Ovary (tissue), 9 donors: ENCODE measurements around the gene SPATA12. TPM values are rescaled to one million over a fixed set of nuclear protein-coding genes. Genes with fewer than 3 reads are reported as not detected.
A peak's percentile ranks its signal among the peaks of the same experiment; 100 is the strongest.

Experiments used
- DNase-seq, 5 donors: peaks; one replicate each; pipeline ENCODE4 v3.0.0-alpha.2; 2019 to 2020
- H3K27ac ChIP-seq, 2 donors: fragments of 200-600 bp; one replicate each; pipeline versions ENCODE4 v1.5.1 to v1.8.0; 2019 to 2022
- H3K27me3 ChIP-seq: fragments of 200-600 bp; one replicate; pipeline ENCODE4 v1.8.0; 2022
- H3K36me3 ChIP-seq: fragments of 200-600 bp; sonication (generic); one replicate; pipeline ENCODE4 v1.5.1; 2019
- H3K4me1 ChIP-seq: one replicate; pipeline ENCODE4 v1.8.1; 2013; ENCODE audit warnings: mild to moderate bottlenecking, moderate library complexity; ENCODE audit not compliant: insufficient read depth
- H3K4me3 ChIP-seq: fragments of 200-600 bp; sonication (generic); one replicate; pipeline ENCODE4 v1.5.1; 2017
- H3K9me3 ChIP-seq, 2 donors: fragments of 200-600 bp in 1 of 2; sonication (generic) in 1 of 2; one replicate each; pipeline versions ENCODE4 v1.5.1 to v1.8.1; 2013 to 2019; ENCODE audit warnings: mild to moderate bottlenecking in 1 of 2, moderate library complexity in 1 of 2
- EP300 ChIP-seq: sonication (generic); formaldehyde crosslinking; IDR thresholded peaks from one replicate; pipeline ENCODE4 v1.6.1; 2017; ENCODE audit warnings: antibody characterized with exemption
- POLR2A ChIP-seq: fragments of 450-650 bp; IDR thresholded peaks from one replicate; pipeline ENCODE4 v1.6.1; 2017; ENCODE audit warnings: antibody characterized with exemption, mild to moderate bottlenecking, moderate library complexity
- WGBS, 3 donors: extraction: QIAGEN DNeasy Blood & Tissue Kit in 1 of 3; methylation state at CpG; one replicate each; pipeline versions ENCODE4 v1.1.5 to v1.1.7; 2013 to 2017; 5-methylcytosine and 5-hydroxymethylcytosine counted together
- intact Hi-C, 4 donors: fragments of 100-400 bp; cut with DNase I; formaldehyde crosslinking; loops; one replicate each; pipeline versions ENCODE4 v1.11.0 to v1.15.1; 2022 to 2023
- polyA plus RNA-seq, 2 donors: library from polyadenylated mRNA; stranded (reverse); fragments of 200-250 nt in 1 of 2; fragments of 350-450 nt in 1 of 2; fragmentation: Illumina TruSeq in 1 of 2; extraction: RNeasy Lipid Tissue Mini Kit (QIAGEN cat#74804) in 1 of 2; gene quantifications; one replicate each; pipeline ENCODE4 v1.2.3, GENCODE V29; 2013 to 2014
- total RNA-seq, 7 donors: library from RNA; depleted of rRNA in 2 of 7; stranded (reverse); fragments of >200 nt in 2 of 7; fragmentation: NEBNext Ultra II Directional in 3 of 7; extraction: Animal tissue kit (Norgen Biotek cat#: 25700) in 3 of 7; gene quantifications; one replicate each; pipeline versions ENCODE4 v1.1.0 to v1.2.4, GENCODE V29; 2016 to 2023
- TF ChIP-seq, protein P1 (sequence below), 3 donors: fragments of 450-650 bp in 2 of 3; fragments of 200-600 bp in 1 of 3; IDR thresholded peaks; one replicate each; pipeline versions ENCODE4 v1.5.1 to v1.8.0; 2016 to 2022; ENCODE audit warnings: antibody characterized with exemption in 3 of 3, mild to moderate bottlenecking in 1 of 3
- donor health status: DM: no; HTN: no; CAD: no; lungs with moderate emphysema.
- donor health status: DM: no; HTN: no; CAD: no.
- donor health status: Bipolar disorder and iron deficiency.
- donor health status: DM: yes; HTN: yes; CAD: no.
- donor health status: DM: no; HTN: no; CAD: no.
- donor health status: DM: yes; HTN: yes; CAD: no.

SPATA12 gene
- total and polyA plus RNA-seq, 9 donors, result 0.02 to 0.12 (median 0.10) TPM; not detected in 5

DNA sequence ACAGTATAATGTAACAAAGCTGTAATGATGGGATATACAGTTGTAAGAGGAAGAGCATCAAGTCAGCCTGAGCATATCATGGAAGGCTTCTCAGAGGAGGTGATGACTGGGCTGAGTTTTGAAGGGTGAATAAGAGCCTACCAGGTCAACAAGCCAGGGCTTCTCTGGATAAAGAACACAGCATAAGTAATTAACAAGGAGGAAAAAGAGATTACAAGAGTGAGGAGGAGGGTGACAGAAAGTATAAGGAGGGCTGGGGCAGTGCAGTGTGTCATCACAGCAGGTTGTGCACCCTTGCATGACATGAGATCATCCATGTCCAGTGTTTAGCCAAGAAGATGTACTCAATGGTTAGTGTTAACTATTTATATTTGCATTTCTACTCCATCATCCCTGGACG, 16.9 kb upstream of the SPATA12 start:
- 0 to 56% (median 0%) methylated on average over 1 of the region's 1 CpG for WGBS, 3 donors
- intact Hi-C loops, result no loop called here
- H3K27ac ChIP-seq, result no peak overlapping the region
- no peak for TF ChIP-seq EP300
- no peak for TF ChIP-seq POLR2A
- TF ChIP-seq, protein P1, sequence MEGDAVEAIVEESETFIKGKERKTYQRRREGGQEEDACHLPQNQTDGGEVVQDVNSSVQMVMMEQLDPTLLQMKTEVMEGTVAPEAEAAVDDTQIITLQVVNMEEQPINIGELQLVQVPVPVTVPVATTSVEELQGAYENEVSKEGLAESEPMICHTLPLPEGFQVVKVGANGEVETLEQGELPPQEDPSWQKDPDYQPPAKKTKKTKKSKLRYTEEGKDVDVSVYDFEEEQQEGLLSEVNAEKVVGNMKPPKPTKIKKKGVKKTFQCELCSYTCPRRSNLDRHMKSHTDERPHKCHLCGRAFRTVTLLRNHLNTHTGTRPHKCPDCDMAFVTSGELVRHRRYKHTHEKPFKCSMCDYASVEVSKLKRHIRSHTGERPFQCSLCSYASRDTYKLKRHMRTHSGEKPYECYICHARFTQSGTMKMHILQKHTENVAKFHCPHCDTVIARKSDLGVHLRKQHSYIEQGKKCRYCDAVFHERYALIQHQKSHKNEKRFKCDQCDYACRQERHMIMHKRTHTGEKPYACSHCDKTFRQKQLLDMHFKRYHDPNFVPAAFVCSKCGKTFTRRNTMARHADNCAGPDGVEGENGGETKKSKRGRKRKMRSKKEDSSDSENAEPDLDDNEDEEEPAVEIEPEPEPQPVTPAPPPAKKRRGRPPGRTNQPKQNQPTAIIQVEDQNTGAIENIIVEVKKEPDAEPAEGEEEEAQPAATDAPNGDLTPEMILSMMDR (IDR thresholded peaks at IDR 0.05), result no peak
- DNase-seq, result no peak
- no peak overlapping the region for H3K4me3 ChIP-seq
- no peaks in the 10 kb centered on the region for H3K27me3 ChIP-seq
- H3K36me3 ChIP-seq, result no peaks in the 10 kb centered on the region
- H3K4me1 ChIP-seq, result peaks cover 3% of the 10 kb centered on the region
- H3K9me3 ChIP-seq, result no peaks in the 10 kb centered on the region

DNA sequence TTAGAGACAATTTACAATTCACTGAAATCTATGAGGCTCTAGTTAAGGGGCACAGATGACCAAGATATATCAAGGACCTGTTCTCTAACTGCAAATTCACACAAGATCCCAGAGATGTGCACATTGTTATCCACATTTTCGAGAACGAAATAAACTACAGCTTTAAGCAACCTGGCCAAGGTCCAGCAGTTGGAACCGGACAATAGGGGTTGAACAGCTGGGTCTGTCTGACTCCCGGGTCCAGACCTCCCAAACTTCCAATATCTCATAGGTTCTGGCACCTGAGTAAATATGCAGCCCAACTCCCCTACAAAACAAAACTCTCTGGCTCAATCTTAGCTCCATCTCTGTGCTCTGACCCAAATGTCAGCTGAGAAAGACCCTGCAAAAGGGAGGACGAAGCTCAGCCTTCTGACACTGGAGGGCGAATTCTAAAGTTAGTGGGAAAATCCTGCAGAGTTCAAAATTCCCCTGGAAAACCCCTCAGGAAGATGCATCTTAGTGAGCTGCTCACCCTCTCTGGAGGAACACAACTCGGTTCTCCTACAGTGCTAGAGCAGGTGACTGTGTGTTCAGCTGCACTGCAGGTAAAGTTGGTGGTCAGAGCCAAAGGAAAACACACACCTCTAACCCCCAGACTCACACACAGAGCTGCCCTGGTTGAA, 14.2 kb upstream of the SPATA12 start:
- H3K27me3 ChIP-seq, result no peaks in the 10 kb centered on the region
- H3K4me1 ChIP-seq, result peaks cover 3% of the 10 kb centered on the region
- peak in 1 of 5 donors; percentile 37 for DNase-seq
- TF ChIP-seq POLR2A, result no peak
- TF ChIP-seq, protein P1 (IDR thresholded peaks at IDR 0.05), result no peak
- no peak for TF ChIP-seq EP300
- no peak overlapping the region for H3K4me3 ChIP-seq
- no peaks in the 10 kb centered on the region for H3K9me3 ChIP-seq
- intact Hi-C loops, result no loop called here
- H3K36me3 ChIP-seq, result no peaks in the 10 kb centered on the region
- no peak overlapping the region for H3K27ac ChIP-seq
- WGBS, 3 donors, result 22 to 29% (median 23%) methylated on average over 7 of the region's 7 CpGs

DNA sequence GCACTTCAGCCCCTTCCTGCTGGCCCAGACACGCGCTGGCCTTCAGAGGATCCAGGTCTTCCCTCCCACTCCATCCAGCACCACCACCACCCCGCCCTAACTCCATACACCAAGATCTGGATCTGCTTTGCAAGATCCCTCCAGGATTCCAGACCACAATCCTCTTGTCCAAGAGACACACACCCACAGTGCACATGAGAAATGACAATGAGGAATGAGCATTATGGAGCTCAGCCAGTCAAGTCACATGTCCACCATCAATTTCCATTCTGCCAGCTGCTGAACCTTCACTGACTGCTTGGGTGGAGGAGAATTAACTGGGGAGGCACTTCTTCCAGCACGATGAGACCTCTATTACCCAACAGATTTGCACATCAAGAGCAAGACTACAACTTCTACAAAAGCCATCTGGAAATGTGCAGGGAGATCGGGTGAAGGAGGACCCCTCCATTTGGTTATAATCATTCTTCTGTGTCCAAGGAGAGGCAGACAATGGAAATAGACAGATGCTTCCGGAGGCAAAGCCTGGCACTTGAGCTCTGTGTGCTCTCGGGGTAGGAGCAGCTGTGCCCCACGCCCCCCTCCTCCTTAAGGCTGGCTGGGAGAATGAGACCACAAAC, 12.3 kb upstream of the SPATA12 start:
- TF ChIP-seq EP300 (no peak), POLR2A (no peak)
- TF ChIP-seq, protein P1 (IDR thresholded peaks at IDR 0.05), result no peak
- intact Hi-C loops, result no loop called here
- no peaks in the 10 kb centered on the region for H3K36me3 ChIP-seq
- no peak overlapping the region for H3K4me3 ChIP-seq
- H3K9me3 ChIP-seq, result no peaks in the 10 kb centered on the region
- DNase-seq, result no peak
- no peak overlapping the region for H3K27ac ChIP-seq
- H3K4me1 ChIP-seq, result peaks cover 3% of the 10 kb centered on the region
- WGBS, 3 donors, result 67 to 81% (median 75%) methylated on average over 8 of the region's 8 CpGs
- no peaks in the 10 kb centered on the region for H3K27me3 ChIP-seq

DNA sequence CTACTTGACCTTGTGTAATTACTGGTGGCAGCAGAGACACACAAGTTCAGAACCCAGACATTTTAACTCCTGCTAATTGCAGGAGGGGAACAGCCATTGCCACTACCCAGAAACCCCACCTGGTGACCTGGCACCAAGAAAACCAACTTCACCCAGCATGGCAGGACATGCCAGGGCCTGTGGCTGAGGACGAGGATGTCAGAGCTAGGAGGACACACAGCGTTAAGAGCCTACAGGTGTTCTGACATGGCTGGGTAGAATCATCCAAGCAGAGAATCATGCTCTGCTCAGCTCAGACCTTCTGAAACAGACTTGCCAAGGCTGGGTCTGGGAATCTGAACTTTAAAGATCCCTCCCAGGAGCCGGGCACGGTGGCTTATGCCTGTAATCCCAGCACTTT, 11.7 kb upstream of the SPATA12 start:
- no peak for DNase-seq
- intact Hi-C loops, result no loop called here
- Histone ChIP-seq H3K4me3 (no peak overlapping the region), H3K27me3 (no peaks in the 10 kb centered on the region), H3K4me1 (peaks cover 3% of the 10 kb centered on the region), H3K9me3 (no peaks in the 10 kb centered on the region), H3K36me3 (no peaks in the 10 kb centered on the region), H3K27ac (no peak overlapping the region)
- TF ChIP-seq EP300, result no peak
- TF ChIP-seq, protein P1 (IDR thresholded peaks at IDR 0.05), result no peak
- WGBS, 3 donors, result 83 to 85% (median 84%) methylated on average over 4 of the region's 4 CpGs
